Activated naive CD4-positive, alpha-beta T cell treated with anti-CD3 and anti-CD28 coated beads, Interleukin-2, amount 50 U/mL, for 24 hours (primary cell): ENCODE results near the gene ATP2C2.
"Not testable (repeated sequence)": the region's sequence is repeated elsewhere in the genome, so short reads cannot be mapped to it uniquely, and the experiment has no call there.

ENCODE experiments used
- H3K27ac Mint-ChIP-seq: one replicate; pipeline ENCODE4 v1.8.0; 2021; ENCODE audit warnings: mild to moderate bottlenecking, mixed read lengths
- H3K27me3 Mint-ChIP-seq: one replicate; pipeline ENCODE4 v1.8.0; 2021; ENCODE audit warnings: mixed read lengths
- H3K36me3 Mint-ChIP-seq: one replicate; pipeline ENCODE4 v1.8.0; 2021; ENCODE audit warnings: mixed read lengths
- H3K4me1 Mint-ChIP-seq: one replicate; pipeline ENCODE4 v1.8.0; 2021; ENCODE audit warnings: mixed read lengths
- H3K4me3 Mint-ChIP-seq: one replicate; pipeline ENCODE4 v1.8.0; 2021; ENCODE audit warnings: mild to moderate bottlenecking, mixed read lengths
- H3K9me3 Mint-ChIP-seq: one replicate; pipeline ENCODE4 v1.8.0; 2021; ENCODE audit warnings: mixed read lengths

ATP2C2 gene

GRCh38 chr16:84438971-84439696, 70.8 kb downstream of the ATP2C2 start:
- Mint-ChIP-seq H3K4me3 (no peak overlapping the region), H3K27ac (no peak overlapping the region), H3K36me3 (peaks cover 2% of the 10 kb centered on the region), H3K9me3 (no peaks in the 10 kb centered on the region), H3K27me3 (peaks cover 5% of the 10 kb centered on the region), H3K4me1 (no peaks in the 10 kb centered on the region)

GRCh38 chr16:84442416-84443145, 74.2 kb downstream of the ATP2C2 start:
- Mint-ChIP-seq H3K27ac (no peak overlapping the region), H3K9me3 (no peaks in the 10 kb centered on the region)

GRCh38 chr16:84443166-84443802, 74.9 kb downstream of the ATP2C2 start:
- no peaks in the 10 kb centered on the region for H3K9me3 Mint-ChIP-seq
- peaks cover 5% of the 10 kb centered on the region for H3K27me3 Mint-ChIP-seq
- no peak overlapping the region for H3K27ac Mint-ChIP-seq
- no peaks in the 10 kb centered on the region for H3K4me1 Mint-ChIP-seq
- H3K36me3 Mint-ChIP-seq = peaks cover 2% of the 10 kb centered on the region
- no peak overlapping the region for H3K4me3 Mint-ChIP-seq

More at GRCh38 chr16:84442416-84443145, 74.2 kb downstream of the ATP2C2 start:
- peaks cover 5% of the 10 kb centered on the region for H3K27me3 Mint-ChIP-seq
- H3K4me3 Mint-ChIP-seq = no peak overlapping the region
- H3K4me1 Mint-ChIP-seq = no peaks in the 10 kb centered on the region
- H3K36me3 Mint-ChIP-seq = peaks cover 2% of the 10 kb centered on the region

GRCh38 chr16:84444476-84444875, 76.1 kb downstream of the ATP2C2 start:
- Mint-ChIP-seq H3K27me3 (peaks cover 5% of the 10 kb centered on the region), H3K36me3 (peaks cover 2% of the 10 kb centered on the region), H3K4me3 (no peak overlapping the region), H3K4me1 (no peaks in the 10 kb centered on the region), H3K9me3 (no peaks in the 10 kb centered on the region), H3K27ac (no peak overlapping the region)

GRCh38 chr16:84446084-84446483, 77.7 kb downstream of the ATP2C2 start:
- H3K27me3 Mint-ChIP-seq = peaks cover 5% of the 10 kb centered on the region
- no peak overlapping the region for H3K4me3 Mint-ChIP-seq
- no peaks in the 10 kb centered on the region for H3K4me1 Mint-ChIP-seq
- H3K9me3 Mint-ChIP-seq = no peaks in the 10 kb centered on the region
- H3K27ac Mint-ChIP-seq = no peak overlapping the region
- peaks cover 2% of the 10 kb centered on the region for H3K36me3 Mint-ChIP-seq

- no peak overlapping the region for H3K4me3 Mint-ChIP-seq
Observed at GRCh38 chr16:84446596-84447392, 78.5 kb downstream of the ATP2C2 start.

GRCh38 chr16:84448444-84448843, 80.1 kb downstream of the ATP2C2 start:
- no peak overlapping the region for H3K4me3 Mint-ChIP-seq
- peaks cover 2% of the 10 kb centered on the region for H3K27me3 Mint-ChIP-seq
- H3K9me3 Mint-ChIP-seq = no peaks in the 10 kb centered on the region
- H3K36me3 Mint-ChIP-seq = peaks cover under 1% of the 10 kb centered on the region
- H3K4me1 Mint-ChIP-seq = no peaks in the 10 kb centered on the region
- no peak overlapping the region for H3K27ac Mint-ChIP-seq

More at GRCh38 chr16:84446596-84447392, 78.5 kb downstream of the ATP2C2 start:
- peaks cover 2% of the 10 kb centered on the region for H3K36me3 Mint-ChIP-seq
- H3K9me3 Mint-ChIP-seq = no peaks in the 10 kb centered on the region
- H3K27me3 Mint-ChIP-seq = peaks cover 5% of the 10 kb centered on the region
- H3K4me1 Mint-ChIP-seq = no peaks in the 10 kb centered on the region
- no peak overlapping the region for H3K27ac Mint-ChIP-seq

GRCh38 chr16:84449156-84450140, 81.1 kb downstream of the ATP2C2 start:
- Mint-ChIP-seq H3K27ac (no peak overlapping the region), H3K36me3 (no peaks in the 10 kb centered on the region), H3K27me3 (no peaks in the 10 kb centered on the region)

GRCh38 chr16:84450176-84450865, 82.0 kb downstream of the ATP2C2 start:
- Mint-ChIP-seq H3K4me3 (no peak overlapping the region), H3K36me3 (no peaks in the 10 kb centered on the region), H3K4me1 (no peaks in the 10 kb centered on the region), H3K27ac (no peak overlapping the region), H3K9me3 (no peaks in the 10 kb centered on the region), H3K27me3 (no peaks in the 10 kb centered on the region)

More at GRCh38 chr16:84449156-84450140, 81.1 kb downstream of the ATP2C2 start:
- Mint-ChIP-seq H3K4me3 (no peak overlapping the region), H3K9me3 (no peaks in the 10 kb centered on the region), H3K4me1 (no peaks in the 10 kb centered on the region)

- H3K9me3 Mint-ChIP-seq, H3K4me1 Mint-ChIP-seq, H3K27ac Mint-ChIP-seq, H3K4me3 Mint-ChIP-seq, H3K27me3 Mint-ChIP-seq, H3K36me3 Mint-ChIP-seq: not testable (repeated sequence)
Observed at GRCh38 chr16:84451010-84451676, 82.8 kb downstream of the ATP2C2 start.

- H3K27ac Mint-ChIP-seq = no peak overlapping the region
- H3K27me3 Mint-ChIP-seq = no peaks in the 10 kb centered on the region
- H3K36me3 Mint-ChIP-seq = no peaks in the 10 kb centered on the region
- H3K4me3 Mint-ChIP-seq = no peak overlapping the region
- no peaks in the 10 kb centered on the region for H3K4me1 Mint-ChIP-seq
- H3K9me3 Mint-ChIP-seq = no peaks in the 10 kb centered on the region
Observed at GRCh38 chr16:84451781-84452180, 83.4 kb downstream of the ATP2C2 start.

GRCh38 chr16:84453061-84453752, 84.9 kb downstream of the ATP2C2 start:
- no peak overlapping the region for H3K4me3 Mint-ChIP-seq
- H3K27ac Mint-ChIP-seq = no peak overlapping the region
- H3K4me1 Mint-ChIP-seq = no peaks in the 10 kb centered on the region
- no peaks in the 10 kb centered on the region for H3K36me3 Mint-ChIP-seq
- H3K9me3 Mint-ChIP-seq = no peaks in the 10 kb centered on the region
- H3K27me3 Mint-ChIP-seq = no peaks in the 10 kb centered on the region

GRCh38 chr16:84454611-84455010, 86.3 kb downstream of the ATP2C2 start:
- no peaks in the 10 kb centered on the region for H3K36me3 Mint-ChIP-seq
- H3K27ac Mint-ChIP-seq = no peak overlapping the region
- H3K27me3 Mint-ChIP-seq = no peaks in the 10 kb centered on the region
- H3K9me3 Mint-ChIP-seq = no peaks in the 10 kb centered on the region
- no peaks in the 10 kb centered on the region for H3K4me1 Mint-ChIP-seq
- no peak overlapping the region for H3K4me3 Mint-ChIP-seq
